Calu3 (cell line): ENCODE measurements around the gene LSMEM2. TPM values are rescaled to one million over a fixed set of nuclear protein-coding genes. Genes with fewer than 3 reads are reported as not detected.

ENCODE experiments used
- BruUV-seq: library from RNA; stranded (reverse); fragments of 400-500 nt; replicated peaks from 2 replicates; lab custom pipeline; 2021; lab: Mats Ljungman, UMichigan
- CTCF ChIA-PET: fragments of 300-600 bp; sonication (Branson Sonifier 250); formaldehyde crosslinking; loops from one replicate; lab custom pipeline; 2022; ENCODE audit warnings: antibody characterized with exemption; lab: Charles Lee
- DNase-seq: peaks from one replicate; pipeline ENCODE4 v3.0.0; 2022
- H3K27ac Mint-ChIP-seq: one replicate; pipeline ENCODE4 v1.8.0; 2022; ENCODE audit warnings: mixed read lengths; ENCODE audit not compliant: unreplicated experiment
- H3K27me3 Mint-ChIP-seq: one replicate; pipeline ENCODE4 v1.8.0; 2022; ENCODE audit warnings: mixed read lengths; ENCODE audit not compliant: unreplicated experiment
- H3K36me3 Mint-ChIP-seq: one replicate; pipeline ENCODE4 v1.8.0; 2022; ENCODE audit warnings: mild to moderate bottlenecking, moderate library complexity, mixed read lengths; ENCODE audit not compliant: insufficient read depth, unreplicated experiment
- H3K4me1 Mint-ChIP-seq: one replicate; pipeline ENCODE4 v1.8.0; 2022; ENCODE audit warnings: mild to moderate bottlenecking, low read depth, mixed read lengths; ENCODE audit not compliant: unreplicated experiment
- H3K4me3 Mint-ChIP-seq: one replicate; pipeline ENCODE4 v1.8.0; 2022; ENCODE audit warnings: mild to moderate bottlenecking, low read depth, moderate library complexity, mixed read lengths; ENCODE audit not compliant: unreplicated experiment
- H3K9me3 Mint-ChIP-seq: one replicate; pipeline ENCODE4 v1.8.0; 2022; ENCODE audit warnings: low read depth, mixed read lengths; ENCODE audit not compliant: unreplicated experiment
- intact Hi-C: fragments of 100-400 bp; cut with micrococcal nuclease; formaldehyde crosslinking; loops from one replicate; pipeline ENCODE4 v1.10.0; 2022; ENCODE audit not compliant: unreplicated experiment
- total RNA-seq: library from RNA; stranded (reverse); gene quantifications from 2 replicates; pipeline ENCODE4 v1.2.3, GENCODE V29; 2022
- TF ChIP-seq, protein P1 (sequence below): fragments of 200-600 bp; IDR thresholded peaks from one replicate; pipeline ENCODE4 v1.8.0; 2022; ENCODE audit warnings: antibody characterized with exemption; ENCODE audit not compliant: unreplicated experiment

The LSMEM2 gene
- total RNA-seq, 1 experiment from 2014 or later, result not detected

DNA sequence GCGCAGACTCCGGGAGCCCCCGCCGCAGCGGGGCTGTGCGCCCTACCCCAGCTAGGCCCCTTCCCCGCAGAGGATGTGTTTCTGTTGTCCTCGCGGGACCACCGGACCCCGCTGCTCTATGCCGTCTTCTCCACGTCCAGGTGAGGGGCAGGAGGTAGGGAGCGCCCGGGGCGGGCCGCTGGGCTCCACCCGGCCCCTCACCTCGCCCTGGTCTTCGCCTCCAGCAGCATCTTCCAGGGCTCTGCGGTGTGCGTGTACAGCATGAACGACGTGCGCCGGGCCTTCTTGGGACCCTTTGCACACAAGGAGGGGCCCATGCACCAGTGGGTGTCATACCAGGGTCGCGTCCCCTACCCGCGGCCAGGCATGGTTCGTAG is 5.2 kb upstream of the LSMEM2 start:
- intact Hi-C loops, result loop anchor here (1.0 to 10.0 kb wide), 4 partner anchors 46 to 153 kb away; partner anchors contain the start of genes HYAL2 and TUSC2
- TF ChIP-seq, protein P1, sequence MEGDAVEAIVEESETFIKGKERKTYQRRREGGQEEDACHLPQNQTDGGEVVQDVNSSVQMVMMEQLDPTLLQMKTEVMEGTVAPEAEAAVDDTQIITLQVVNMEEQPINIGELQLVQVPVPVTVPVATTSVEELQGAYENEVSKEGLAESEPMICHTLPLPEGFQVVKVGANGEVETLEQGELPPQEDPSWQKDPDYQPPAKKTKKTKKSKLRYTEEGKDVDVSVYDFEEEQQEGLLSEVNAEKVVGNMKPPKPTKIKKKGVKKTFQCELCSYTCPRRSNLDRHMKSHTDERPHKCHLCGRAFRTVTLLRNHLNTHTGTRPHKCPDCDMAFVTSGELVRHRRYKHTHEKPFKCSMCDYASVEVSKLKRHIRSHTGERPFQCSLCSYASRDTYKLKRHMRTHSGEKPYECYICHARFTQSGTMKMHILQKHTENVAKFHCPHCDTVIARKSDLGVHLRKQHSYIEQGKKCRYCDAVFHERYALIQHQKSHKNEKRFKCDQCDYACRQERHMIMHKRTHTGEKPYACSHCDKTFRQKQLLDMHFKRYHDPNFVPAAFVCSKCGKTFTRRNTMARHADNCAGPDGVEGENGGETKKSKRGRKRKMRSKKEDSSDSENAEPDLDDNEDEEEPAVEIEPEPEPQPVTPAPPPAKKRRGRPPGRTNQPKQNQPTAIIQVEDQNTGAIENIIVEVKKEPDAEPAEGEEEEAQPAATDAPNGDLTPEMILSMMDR, result no peak
- Mint-ChIP-seq H3K9me3 (no peaks in the 10 kb centered on the region), H3K27me3 (no peaks in the 10 kb centered on the region), H3K4me3 (peak overlapping the region; percentile 63), H3K36me3 (peaks cover 39% of the 10 kb centered on the region), H3K4me1 (peaks cover 36% of the 10 kb centered on the region), H3K27ac (peak overlapping the region; percentile 32)
- no peak for DNase-seq
- no TSS peak for BruUV-seq
- CTCF ChIA-PET, result no interaction called here

DNA sequence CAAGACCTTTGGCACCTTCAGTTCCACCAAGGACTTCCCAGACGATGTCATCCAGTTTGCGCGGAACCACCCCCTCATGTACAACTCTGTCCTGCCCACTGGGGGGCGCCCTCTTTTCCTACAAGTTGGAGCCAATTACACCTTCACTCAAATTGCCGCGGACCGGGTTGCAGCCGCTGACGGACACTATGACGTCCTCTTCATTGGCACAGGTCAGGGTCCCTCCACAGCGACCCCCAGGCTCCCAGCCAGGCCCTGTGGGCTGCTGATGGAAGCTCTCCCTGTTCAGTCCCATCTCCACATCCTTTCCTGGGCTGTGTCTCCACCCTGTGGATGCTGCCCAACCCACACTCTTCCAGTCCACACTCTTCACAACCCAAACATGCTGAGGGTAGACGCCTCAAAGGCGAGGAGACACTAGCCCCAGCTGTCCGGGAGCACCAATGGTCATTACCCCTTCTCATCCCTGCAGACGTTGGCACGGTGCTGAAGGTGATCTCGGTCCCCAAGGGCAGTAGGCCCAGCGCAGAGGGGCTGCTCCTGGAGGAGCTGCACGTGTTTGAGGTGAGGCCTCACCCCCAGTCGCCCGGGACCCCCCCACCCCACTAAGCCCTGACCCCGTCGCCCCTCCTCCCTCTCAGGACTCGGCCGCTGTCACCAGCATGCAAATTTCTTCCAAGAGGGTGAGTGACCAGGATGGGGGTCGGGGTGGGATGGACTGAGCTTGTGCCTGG is 4.3 kb upstream of the LSMEM2 start:
- Mint-ChIP-seq H3K27ac (peak overlapping the region; percentile 34), H3K27me3 (no peaks in the 10 kb centered on the region), H3K4me3 (no peak overlapping the region), H3K4me1 (peaks cover 28% of the 10 kb centered on the region), H3K9me3 (no peaks in the 10 kb centered on the region), H3K36me3 (peaks cover 31% of the 10 kb centered on the region)
- CTCF ChIA-PET, result no interaction called here
- TF ChIP-seq, protein P1, result peak; percentile 65
- no TSS peak for BruUV-seq
- intact Hi-C loops, result loop anchor here (10.0 kb wide), 1 partner anchor 50 kb away; the partner anchor contains the start of genes HYAL2 and TUSC2
- DNase-seq, result peak; percentile 57

DNA sequence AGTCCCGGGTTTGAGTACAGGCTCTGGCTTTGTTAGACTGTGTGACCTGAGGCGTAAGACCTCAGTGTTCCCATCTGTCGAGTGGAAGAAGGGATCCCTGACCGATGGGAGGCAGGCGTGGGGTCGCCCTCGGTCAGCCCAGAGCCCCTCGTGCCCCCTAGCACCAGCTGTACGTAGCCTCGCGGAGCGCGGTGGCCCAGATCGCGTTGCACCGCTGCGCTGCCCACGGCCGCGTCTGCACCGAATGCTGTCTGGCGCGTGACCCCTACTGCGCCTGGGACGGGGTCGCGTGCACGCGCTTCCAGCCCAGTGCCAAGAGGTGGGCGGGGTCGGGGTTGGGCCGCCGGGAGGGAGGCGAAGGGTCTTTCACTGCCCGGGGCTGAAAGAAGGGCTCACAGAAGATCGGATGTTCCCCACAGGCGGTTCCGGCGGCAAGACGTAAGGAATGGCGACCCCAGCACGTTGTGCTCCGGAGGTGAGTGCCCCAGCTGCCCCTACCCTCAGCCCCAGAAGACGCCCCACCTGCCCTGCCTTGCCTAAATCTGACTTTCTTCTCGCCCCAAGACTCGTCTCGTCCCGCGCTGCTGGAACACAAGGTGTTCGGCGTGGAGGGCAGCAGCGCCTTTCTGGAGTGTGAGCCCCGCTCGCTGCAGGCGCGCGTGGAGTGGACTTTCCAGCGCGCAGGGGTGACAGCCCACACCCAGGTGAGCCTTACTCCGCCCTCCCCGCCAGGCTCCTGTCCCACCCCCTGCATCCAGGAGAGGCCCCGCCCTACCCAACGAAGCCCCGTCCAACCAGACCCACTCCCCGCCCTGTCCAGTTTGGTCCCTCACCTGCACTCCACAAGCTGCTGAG is 3.5 kb upstream of the LSMEM2 start:
- H3K4me1 Mint-ChIP-seq, result peaks cover 19% of the 10 kb centered on the region
- no peaks in the 10 kb centered on the region for H3K9me3 Mint-ChIP-seq
- TF ChIP-seq, protein P1, result no peak
- H3K27ac Mint-ChIP-seq, result no peak overlapping the region
- H3K4me3 Mint-ChIP-seq, result no peak overlapping the region
- no TSS peak for BruUV-seq
- intact Hi-C loops, result loop anchor here (10.0 kb wide), 1 partner anchor 49 kb away; the partner anchor contains the start of genes HYAL2 and TUSC2
- no peak for DNase-seq
- H3K27me3 Mint-ChIP-seq, result no peaks in the 10 kb centered on the region
- CTCF ChIA-PET, result no interaction called here
- H3K36me3 Mint-ChIP-seq, result peaks cover 22% of the 10 kb centered on the region

DNA sequence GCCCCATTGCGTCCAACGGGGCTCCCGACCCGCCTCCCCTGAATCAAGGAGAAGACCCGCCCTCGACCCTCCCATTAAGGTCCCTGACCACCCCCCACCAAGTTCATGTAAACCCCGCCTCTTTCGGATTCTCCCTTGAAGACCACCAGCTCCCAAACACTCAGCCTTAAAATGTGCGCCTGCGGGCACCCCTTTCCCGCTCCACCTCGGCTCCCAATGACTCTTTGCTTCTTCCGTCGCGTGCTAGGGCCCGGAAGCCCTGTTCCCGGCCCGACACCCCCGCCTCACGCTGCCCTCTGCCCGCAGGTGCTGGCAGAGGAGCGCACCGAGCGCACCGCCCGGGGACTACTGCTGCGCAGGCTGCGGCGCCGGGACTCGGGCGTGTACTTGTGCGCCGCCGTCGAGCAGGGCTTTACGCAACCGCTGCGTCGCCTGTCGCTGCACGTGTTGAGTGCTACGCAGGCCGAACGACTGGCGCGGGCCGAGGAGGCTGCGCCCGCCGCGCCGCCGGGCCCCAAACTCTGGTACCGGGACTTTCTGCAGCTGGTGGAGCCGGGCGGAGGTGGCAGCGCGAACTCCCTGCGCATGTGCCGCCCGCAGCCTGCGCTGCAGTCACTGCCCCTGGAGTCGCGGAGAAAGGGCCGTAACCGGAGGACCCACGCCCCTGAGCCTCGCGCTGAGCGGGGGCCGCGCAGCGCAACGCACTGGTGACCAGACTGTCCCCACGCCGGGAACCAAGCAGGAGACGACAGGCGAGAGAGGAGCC is 2.7 kb upstream of the LSMEM2 start:
- Mint-ChIP-seq H3K4me1 (peaks cover 11% of the 10 kb centered on the region), H3K9me3 (no peaks in the 10 kb centered on the region), H3K27me3 (no peaks in the 10 kb centered on the region), H3K27ac (no peak overlapping the region), H3K36me3 (peaks cover 21% of the 10 kb centered on the region), H3K4me3 (no peak overlapping the region)
- no peak for DNase-seq
- intact Hi-C loops, result loop anchor here (10.0 kb wide), 1 partner anchor 49 kb away; the partner anchor contains the start of genes HYAL2 and TUSC2
- CTCF ChIA-PET, result no interaction called here
- no TSS peak for BruUV-seq
- TF ChIP-seq, protein P1, result no peak
